Sigmoid colon (tissue), 4 donors: ENCODE data around the gene DGKA.

Experiments
- CTCF ChIP-seq, 4 experiments: fragments of 450-650 bp in 3 of 4; fragments of 200-600 bp in 1 of 4; IDR thresholded peaks; one replicate each; pipeline ENCODE4 v1.5.1; 2016 to 2019; ENCODE audit warnings: antibody characterized with exemption in 4 of 4, mild to moderate bottlenecking in 3 of 4, moderate library complexity in 2 of 4
- EP300 ChIP-seq, 4 donors: sonication (generic); formaldehyde crosslinking; IDR thresholded peaks; one replicate each; pipeline ENCODE4 v1.6.1; 2017; ENCODE audit warnings: antibody characterized with exemption in 4 of 4
- POLR2A ChIP-seq, 2 donors: fragments of 450-650 bp; IDR thresholded peaks; one replicate each; pipeline ENCODE4 v1.6.1; 2016; ENCODE audit warnings: antibody characterized with exemption in 2 of 2, mild to moderate bottlenecking in 2 of 2, moderate library complexity in 2 of 2
- POLR2AphosphoS5 ChIP-seq, 4 donors: sonication (generic); formaldehyde crosslinking; IDR thresholded peaks; one replicate each; pipeline ENCODE4 v1.6.1; 2017; ENCODE audit warnings: antibody characterized with exemption in 4 of 4

- TF ChIP-seq CTCF (IDR thresholded peaks at IDR 0.05) (no peak), POLR2AphosphoS5 (IDR thresholded peaks at IDR 0.05) (no peak), POLR2A (IDR thresholded peaks at IDR 0.05) (no peak), EP300 (IDR thresholded peaks at IDR 0.05) (no peak)
Measured at GRCh38 chr12:55909513-55909884, 21.5 kb upstream of the DGKA start.
